CD4-positive, alpha-beta T cell treated with Interleukin-6 for 4 hours (primary cell): Measurements from ENCODE around the gene RAPGEF4.

ENCODE experiments used
- DNase-seq: peaks from one replicate; pipeline ENCODE4 v3.0.0-alpha.2; 2020; ENCODE audit warnings: mixed read lengths

The RAPGEF4 gene

DNA sequence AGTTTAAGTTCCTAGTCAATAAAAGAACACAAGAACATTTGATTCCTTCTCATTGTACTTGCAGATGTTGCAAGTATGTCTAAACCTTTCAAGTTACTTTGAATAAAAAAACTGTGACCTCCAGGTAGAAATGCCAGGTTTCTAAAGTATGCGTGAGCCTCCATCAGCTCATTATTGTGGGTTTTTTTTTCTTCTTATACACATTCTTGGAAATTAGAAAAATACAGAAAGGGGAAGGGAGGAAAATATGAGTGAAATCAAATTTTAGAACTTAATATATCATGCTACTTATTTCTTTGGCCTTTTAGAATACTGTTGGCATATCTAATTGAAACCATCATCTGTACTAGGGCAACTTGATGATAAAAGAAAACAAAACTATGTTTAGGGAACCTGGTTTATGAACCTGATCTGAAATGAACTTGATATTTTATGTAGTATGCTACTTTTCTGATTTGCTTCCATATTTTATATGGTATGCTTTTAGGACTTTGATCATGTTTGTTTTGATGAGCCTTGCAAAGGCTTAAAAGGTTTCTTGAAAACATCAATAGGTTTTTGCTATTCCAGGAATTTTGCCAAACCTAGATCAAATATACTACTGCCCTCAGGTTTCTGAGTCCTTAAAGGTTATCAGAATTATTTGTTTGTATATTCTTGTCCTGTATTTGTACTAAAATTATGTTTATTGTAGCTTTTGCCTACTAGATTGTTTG is 209.3 kb downstream of the RAPGEF4 start:
- DNase-seq = no peak

- no peak for DNase-seq
These were observed 209.8 kb downstream of the RAPGEF4 start for GRCh38 chr2:172945510-172945850.

DNA sequence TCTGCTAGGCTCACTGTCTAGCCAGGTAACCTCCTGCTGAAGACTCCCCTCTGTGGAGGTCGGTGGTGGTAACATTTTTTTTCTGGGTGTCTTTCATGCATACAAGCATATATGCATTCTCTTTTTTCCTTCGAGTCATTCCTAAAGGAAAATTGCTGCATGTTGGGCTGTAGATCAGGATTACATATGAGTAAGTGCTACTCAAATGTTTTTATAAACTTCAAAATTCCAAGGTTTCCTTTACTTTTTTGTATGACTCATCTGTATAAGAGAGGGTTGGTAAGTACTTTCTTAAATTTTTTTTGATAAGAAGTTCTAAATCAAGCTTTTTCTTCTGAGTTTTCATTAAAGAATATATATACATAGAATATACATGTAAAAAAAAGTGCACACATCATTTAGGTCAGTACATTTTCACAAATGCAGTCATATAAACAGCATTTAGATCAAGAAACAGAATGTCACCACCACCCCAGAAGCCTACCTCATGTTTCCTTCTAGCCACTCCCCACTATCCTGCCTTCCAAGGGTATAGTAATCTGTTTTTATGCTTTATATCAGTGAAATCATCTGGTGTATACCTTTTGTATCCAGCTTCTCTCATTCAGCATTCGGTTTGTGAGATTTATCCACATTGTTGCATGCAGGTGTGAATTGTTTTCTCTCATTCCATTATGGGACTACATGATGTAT is 212.0 kb downstream of the RAPGEF4 start:
- DNase-seq = no peak

- DNase-seq = no peak
These were observed 213.9 kb downstream of the RAPGEF4 start for GRCh38 chr2:172949522-172949921.

- DNase-seq = no peak
These were observed 214.9 kb downstream of the RAPGEF4 start for GRCh38 chr2:172950565-172950964.

DNA sequence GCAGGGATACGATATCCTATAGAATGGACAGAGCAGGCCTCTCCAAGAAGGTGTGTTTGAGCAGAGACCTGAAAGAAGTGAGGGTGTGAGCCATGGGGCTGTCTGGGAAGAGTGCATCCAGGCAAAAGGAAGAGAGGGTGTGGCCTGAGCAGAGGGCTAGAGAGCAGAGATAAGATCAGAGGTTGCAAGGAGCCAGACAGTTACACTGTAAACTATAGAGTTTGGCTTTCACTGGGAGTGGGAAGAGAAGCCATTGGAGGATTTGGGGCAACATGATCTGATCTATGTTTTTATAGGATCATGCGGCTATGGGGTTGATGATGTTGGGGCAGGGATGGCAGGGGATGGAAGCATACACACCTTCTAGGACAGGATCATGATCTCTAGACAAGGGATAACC is 215.9 kb downstream of the RAPGEF4 start:
- no peak for DNase-seq

DNA sequence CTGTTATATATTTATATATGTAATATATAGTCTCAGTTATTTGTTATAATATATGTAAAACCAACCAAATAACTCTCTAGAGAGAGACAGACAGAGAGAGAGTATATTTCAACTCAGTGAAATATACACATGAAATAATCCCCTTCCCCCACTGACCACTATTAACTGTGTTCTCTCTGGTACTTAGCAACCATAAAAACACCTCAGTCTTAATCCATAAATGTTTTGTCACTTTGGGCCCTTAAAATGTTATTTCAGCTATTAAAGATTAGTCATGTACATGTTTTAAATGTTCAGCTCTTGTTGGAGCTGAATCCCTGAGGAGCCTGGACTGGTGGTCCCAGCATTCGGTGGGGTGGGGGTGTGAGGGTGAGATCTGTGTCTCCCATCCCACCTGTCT is 217.8 kb downstream of the RAPGEF4 start:
- no peak for DNase-seq

GRCh38 chr2:172953970-172954852 is 218.6 kb downstream of the RAPGEF4 start:
- DNase-seq = no peak

GRCh38 chr2:172955587-172955986 is 219.9 kb downstream of the RAPGEF4 start:
- DNase-seq = no peak

DNA sequence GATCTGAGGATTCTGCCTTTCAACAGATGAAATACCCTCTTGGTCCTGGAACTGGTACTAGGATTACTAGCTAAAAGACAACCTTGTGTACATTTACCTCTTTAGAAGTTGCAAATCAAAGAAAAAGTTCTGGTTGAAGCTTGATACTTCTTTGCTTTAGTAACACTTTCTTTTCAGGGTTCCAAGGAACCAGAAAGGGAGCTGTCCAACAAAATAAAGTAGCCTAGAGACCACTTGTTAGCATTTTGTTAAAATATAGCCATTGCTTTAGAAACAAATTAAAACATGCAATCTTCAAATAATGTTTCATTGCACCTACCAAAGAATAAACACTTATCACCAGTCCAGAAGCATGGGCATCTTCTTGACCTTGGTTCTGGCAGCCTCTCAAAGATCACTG is 222.1 kb downstream of the RAPGEF4 start:
- no peak for DNase-seq

DNA sequence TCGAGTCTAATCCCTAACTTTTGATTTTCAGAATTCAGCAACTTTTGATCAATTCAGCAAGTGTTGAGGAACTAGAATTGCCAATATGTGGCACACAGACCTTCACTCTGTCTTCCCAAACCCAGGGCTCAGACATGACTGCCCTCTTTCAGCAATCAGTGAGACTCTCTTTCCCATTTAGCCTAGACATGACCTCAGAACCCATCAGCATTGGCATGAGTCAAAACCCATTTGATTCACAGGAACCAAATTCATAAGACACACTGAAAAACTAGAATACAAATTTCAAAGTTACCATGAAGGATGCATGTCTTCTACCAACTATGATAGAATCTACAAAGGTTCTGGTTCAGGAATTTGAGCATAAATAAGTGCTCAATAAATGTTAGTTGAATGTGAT is 226.4 kb downstream of the RAPGEF4 start:
- DNase-seq = no peak

- DNase-seq = no peak
These were observed 227.2 kb downstream of the RAPGEF4 start for GRCh38 chr2:172962824-172963223.

DNA sequence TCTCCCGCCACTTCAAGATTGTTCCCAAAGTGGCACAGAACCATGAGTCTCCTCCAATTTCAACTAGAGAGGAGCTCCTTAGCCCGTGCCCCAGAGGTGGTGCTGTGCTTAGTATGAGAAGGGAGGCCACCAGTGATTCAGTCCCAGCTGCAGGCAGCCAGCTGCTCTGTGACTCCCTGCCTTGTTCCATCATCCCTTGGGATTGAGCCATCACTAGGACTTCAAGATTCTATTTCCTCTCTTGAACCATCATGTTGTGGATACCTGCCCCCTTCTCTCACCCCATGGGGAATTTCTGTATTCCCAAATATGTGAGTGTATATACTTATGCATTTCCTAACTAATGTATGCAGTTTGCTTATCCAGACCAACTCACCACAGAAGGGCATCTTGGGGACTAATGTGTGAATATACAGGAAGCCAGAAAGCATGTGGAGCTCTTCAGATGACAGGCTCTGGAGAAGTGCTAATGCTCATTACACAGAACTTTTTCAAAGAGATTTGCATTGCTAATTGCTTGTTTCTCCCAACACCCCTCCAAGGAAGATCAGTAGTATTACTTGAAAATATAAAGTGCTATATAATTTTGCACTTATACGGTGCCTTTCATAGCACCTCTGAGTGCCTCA is 229.0 kb downstream of the RAPGEF4 start:
- DNase-seq = no peak

DNA sequence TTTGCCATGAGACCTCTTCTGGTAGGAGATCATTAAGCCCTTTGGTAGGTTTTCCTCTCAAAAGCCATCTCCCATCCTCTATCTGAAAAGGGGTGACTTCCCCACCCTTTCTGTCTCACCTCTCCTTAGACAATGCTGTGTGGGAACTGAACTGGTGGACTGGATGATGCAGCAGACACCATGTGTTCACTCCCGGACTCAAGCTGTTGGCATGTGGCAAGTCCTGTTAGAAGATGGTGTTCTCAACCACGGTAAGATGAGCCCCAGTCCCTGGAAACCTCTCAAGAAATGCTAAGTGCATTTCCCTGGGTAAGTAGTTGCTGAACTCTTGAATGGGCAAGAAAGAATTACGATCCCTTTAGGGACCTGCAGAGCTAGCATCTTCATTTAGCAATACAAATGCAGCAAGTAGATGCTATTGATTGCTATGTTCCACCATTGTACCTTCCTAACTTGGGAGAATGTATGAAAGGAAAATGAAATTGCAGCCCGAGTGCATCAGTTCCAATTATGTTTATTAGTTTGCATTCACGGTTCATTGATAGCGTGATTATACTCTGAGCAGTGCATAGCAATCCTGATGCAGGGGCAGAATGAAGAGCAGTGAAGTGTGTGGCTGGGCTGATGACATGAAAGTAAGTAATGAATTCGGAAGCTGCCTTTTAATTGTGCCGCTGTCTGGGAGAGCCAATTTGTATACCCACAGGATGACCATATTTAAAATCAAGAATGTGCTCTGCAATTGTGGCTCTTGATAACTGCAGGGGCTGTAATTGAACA is 230.0 kb downstream of the RAPGEF4 start:
- DNase-seq = no peak

DNA sequence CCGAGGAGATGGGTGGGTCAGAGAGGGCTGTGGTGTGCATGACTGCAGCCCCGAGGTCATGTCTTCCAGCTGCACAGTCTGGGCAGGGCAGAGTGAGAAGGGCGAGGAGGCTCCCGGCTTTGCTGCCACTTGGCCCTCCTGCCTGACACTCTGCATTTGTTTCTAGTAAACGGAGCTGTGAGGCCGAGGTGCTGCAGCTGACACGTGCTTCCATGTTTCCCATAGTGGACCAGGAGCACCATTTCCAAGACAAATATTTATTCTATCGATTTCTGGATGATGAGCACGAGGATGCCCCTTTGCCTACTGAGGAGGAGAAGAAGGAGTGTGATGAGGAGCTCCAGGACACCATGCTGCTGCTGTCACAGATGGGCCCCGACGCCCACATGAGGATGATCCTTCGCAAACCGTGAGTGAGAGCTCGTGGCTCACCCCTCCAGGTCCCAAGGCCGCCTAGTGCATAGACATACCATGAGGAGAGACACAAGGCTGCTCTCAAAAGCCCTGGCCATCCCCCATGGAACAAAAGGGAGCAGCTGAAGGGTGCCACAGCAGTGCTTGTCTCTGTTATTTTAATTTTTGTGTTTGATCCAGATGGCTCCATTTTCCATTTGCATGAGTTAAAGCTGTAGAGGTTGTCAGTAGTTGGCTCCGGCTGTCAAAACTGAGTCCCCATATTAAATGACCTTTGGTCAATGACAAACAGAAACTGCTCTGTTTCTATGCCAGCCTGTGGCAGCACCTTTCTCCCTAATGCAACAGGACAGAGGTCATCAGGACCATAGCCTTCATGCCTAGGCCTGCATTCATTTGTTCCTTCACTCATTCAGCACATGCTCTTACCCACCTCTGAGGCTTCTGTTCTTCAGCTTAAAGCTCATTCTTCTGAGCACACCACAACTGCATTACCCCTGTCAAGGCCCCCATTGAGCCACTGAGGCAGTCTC is 231.7 kb downstream of the RAPGEF4 start:
- DNase-seq = no peak

- no peak for DNase-seq
These were observed 232.4 kb downstream of the RAPGEF4 start for GRCh38 chr2:172968061-172968469.

GRCh38 chr2:172969166-172969565 is 233.5 kb downstream of the RAPGEF4 start:
- DNase-seq = no peak

DNA sequence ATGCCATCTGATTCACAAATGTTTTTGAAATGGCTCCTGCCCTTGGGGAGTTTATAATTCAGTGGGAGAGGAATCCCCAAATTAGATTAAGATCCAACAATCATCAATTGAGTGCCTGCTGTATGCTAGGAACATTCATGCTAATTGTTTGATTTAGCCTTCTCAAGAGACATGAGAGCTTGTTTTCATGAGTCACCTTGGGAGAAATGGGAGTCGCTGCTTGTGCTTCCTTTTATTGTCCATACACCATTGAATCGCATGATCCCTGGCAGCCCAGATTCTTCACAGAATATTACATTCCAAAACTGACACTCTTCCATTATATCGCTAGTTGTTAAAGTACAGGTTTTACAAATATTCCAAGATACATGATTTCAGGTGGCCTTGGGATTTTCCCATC is 234.0 kb downstream of the RAPGEF4 start:
- no peak for DNase-seq

DNA sequence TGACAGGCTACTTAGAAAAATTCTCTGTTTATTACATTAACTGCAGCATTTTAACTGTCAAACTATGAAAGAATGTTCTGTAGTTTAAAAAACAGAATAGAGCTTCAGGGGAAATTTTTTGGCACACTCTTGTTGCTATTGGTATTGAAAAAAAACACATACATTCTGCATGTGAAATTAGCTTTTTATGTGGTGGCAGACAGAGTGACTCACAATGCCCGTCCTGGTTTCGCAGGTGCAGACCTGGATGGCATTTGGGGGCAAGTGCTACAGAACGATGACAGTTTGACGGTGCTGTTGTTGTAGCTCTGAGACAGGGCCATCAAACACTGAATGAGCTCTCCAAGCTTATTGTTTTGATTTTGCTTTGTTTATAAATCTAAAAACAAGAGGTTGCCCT is 235.0 kb downstream of the RAPGEF4 start:
- peak; percentile 52 for DNase-seq

DNA sequence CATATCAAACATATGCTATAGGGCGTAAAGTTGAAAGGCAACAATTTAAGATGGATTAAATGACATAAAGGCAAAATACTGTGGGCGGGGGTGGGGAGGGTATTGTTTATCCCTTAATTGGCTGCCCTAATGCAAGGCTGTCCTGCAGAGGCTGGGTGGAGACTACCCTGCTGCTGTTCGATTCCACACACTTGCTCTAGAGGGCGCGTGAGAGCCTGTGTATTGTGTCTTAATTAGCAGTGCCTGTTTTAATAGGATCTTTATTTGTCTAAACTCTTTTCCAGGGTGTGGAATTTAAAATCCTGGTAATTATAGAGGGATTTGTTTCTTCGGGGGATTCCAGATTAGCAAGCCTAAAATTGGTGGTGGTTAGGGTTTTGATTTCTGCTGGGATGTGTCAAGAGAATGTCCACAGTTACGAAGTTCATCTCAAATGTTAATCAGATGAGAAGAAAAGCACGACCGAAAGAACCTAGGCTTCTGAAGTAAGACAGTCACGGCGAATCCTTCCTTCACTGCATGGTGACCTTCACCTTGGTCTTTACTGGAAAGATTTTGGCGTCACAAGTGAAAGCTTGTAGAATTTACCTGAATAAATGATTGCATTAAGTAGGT is 236.5 kb downstream of the RAPGEF4 start:
- DNase-seq = peak; percentile 35

DNA sequence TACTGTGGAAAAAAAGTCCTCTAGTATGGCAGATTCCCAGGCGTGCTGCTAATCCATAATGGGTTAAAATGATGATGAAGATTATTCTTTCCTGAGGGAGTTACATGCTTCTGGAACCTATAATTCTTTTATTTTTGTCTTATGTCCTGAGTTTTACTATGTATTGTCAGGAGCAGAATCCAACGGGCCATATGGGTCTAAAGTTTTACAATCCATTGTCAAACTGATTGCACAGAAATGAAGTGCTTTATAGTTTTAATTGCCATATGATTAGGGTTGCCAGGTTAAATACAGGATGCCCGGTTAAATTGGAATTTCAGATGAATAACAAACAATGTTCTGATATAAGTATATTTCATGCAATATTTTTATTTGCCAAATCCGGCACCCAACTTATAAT is 239.1 kb downstream of the RAPGEF4 start:
- no peak for DNase-seq
